Esophagus squamous epithelium (tissue), 4 donors: ENCODE results near the gene KLF8.
"Not testable (repeated sequence)": the region's sequence is repeated elsewhere in the genome, so short reads cannot be mapped to it uniquely, and the experiment has no call there.

Experiments used
- POLR2A ChIP-seq, 4 donors: fragments of 450-650 bp; IDR thresholded peaks; one replicate each; pipeline ENCODE4 v1.6.1; 2017; ENCODE audit warnings: antibody characterized with exemption in 4 of 4, mild to moderate bottlenecking in 4 of 4, moderate library complexity in 3 of 4
- TF ChIP-seq, protein P1 (sequence below), 6 experiments: fragments of 450-650 bp in 4 of 6; fragments of 200-600 bp in 2 of 6; sonication (generic) in 2 of 6; IDR thresholded peaks; one replicate each; pipeline ENCODE4 v1.5.1; 2016 to 2019; ENCODE audit warnings: antibody characterized with exemption in 6 of 6, mild to moderate bottlenecking in 4 of 6, moderate library complexity in 4 of 6

DNA sequence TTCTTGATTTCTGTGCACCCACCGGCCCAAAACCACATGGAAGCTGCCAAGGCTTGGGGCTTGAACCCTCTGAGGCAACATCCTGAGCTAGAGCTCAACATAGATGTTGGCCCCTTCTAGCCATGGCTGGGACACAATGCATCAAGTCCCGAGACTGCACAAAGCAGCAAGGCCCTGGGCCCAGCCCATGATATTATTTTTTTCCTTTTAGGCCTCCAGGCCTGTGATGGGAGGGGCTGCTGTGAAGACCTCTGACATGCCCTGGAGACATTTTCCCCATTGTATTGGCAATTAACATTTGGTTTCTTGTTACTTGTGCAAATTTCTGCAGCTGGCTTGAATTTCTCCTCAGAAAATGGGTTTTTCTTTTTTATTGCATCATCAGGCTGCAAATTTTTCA lies 25.2 kb upstream of the KLF8 start:
- TF ChIP-seq, protein P1, sequence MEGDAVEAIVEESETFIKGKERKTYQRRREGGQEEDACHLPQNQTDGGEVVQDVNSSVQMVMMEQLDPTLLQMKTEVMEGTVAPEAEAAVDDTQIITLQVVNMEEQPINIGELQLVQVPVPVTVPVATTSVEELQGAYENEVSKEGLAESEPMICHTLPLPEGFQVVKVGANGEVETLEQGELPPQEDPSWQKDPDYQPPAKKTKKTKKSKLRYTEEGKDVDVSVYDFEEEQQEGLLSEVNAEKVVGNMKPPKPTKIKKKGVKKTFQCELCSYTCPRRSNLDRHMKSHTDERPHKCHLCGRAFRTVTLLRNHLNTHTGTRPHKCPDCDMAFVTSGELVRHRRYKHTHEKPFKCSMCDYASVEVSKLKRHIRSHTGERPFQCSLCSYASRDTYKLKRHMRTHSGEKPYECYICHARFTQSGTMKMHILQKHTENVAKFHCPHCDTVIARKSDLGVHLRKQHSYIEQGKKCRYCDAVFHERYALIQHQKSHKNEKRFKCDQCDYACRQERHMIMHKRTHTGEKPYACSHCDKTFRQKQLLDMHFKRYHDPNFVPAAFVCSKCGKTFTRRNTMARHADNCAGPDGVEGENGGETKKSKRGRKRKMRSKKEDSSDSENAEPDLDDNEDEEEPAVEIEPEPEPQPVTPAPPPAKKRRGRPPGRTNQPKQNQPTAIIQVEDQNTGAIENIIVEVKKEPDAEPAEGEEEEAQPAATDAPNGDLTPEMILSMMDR (IDR thresholded peaks at IDR 0.05), result not testable (repeated sequence)
- TF ChIP-seq POLR2A (IDR thresholded peaks at IDR 0.05), result not testable (repeated sequence)
